ENCODE results near the gene AK1. TPM values are rescaled to one million over a fixed set of nuclear protein-coding genes. Genes with fewer than 3 reads are reported as not detected.

Gene AK1
- total and polyA plus RNA-seq, 2 of the 8 experiments (the other 6 are each of a cell fraction or from before 2014, with no cell fraction given): 37.9 to 39.2 TPM

- no peak overlapping the region for H2BK20ac ChIP-seq (ENCODE audit: low read length)
- H4K8ac ChIP-seq (ENCODE audit: extremely low read depth, insufficient read depth, low read length): no peak overlapping the region; the same call in 1 of the 2 replicates
- no peak overlapping the region for H3K14ac ChIP-seq (ENCODE audit: insufficient read length)
- no peak overlapping the region for H3K9ac ChIP-seq (replicated peaks in 1 of 4; ENCODE audit: extremely low read depth in 1 of 4, low read depth in 3 of 4, low read length in 3 of 4)
- no peak for TF ChIP-seq SIRT6 (IDR thresholded peaks at IDR 0.05; ENCODE audit: low read length)
- no peak for TF ChIP-seq EZH2 (IDR thresholded peaks at IDR 0.05; ENCODE audit: low read depth, low read length, severe bottlenecking)
- no peak for TF ChIP-seq CHD1 (IDR thresholded peaks at IDR 0.05; ENCODE audit: low read depth, low read length)
- H3K79me2 ChIP-seq (ENCODE audit: control insufficient read depth in 1 of 2, insufficient read depth in 2 of 2, low read length in 2 of 2): peaks cover 0 to 4% of the 10 kb centered on the region in 2 experiments; a peak in 1 of 4 replicates
- H3K36me3 ChIP-seq (ENCODE audit: control insufficient read depth in 2 of 4, insufficient read depth in 4 of 4, low read length in 3 of 4): peaks cover 23 to 41% (median 32%) of the 10 kb centered on the region in 4 experiments
- H2BK15ac ChIP-seq (ENCODE audit: low read length): no peak overlapping the region
- H2AK5ac ChIP-seq (ENCODE audit: low read depth, low read length): no peak overlapping the region
- H4K5ac ChIP-seq (ENCODE audit: insufficient read length, low read depth, low read length): no peak overlapping the region
- no peak for DNase-seq (ENCODE audit: low read depth in 1 of 2, low spot score in 2 of 2)
- peaks cover 5 to 13% of the 10 kb centered on the region in 2 experiments for H4K20me1 ChIP-seq (replicated peaks in 1 of 2; ENCODE audit: control insufficient read depth in 1 of 2, insufficient read depth in 2 of 2, low read length in 2 of 2)
- POLR2A ChIA-PET (ENCODE audit: partially characterized antibody): interaction anchor here (1.0 to 10.1 kb wide), 3 partner anchors 13 to 103 kb away, joined by 3 to 91 read pairs (median 3); no protein-coding TSS in a partner anchor
- peaks cover 12% of the 10 kb centered on the region for H3K79me1 ChIP-seq (ENCODE audit: low read depth, low read length)
- no peak overlapping the region for H3K4me2 ChIP-seq (ENCODE audit: insufficient read depth in 1 of 2, low read depth in 2 of 2, low read length in 2 of 2)
- H3K23me2 ChIP-seq (ENCODE audit: low read depth, low read length): peaks cover 5% of the 10 kb centered on the region; the same call in 1 of the 2 replicates
- CTCF ChIA-PET (ENCODE audit: partially characterized antibody): interaction anchor here (1.1 to 2.1 kb wide), 4 partner anchors 10 to 177 kb away, joined by 3 to 8 read pairs (median 4); no protein-coding TSS in a partner anchor
- H2AFZ ChIP-seq (ENCODE audit: low read length): no peak overlapping the region
- H3K9me3 ChIP-seq (ENCODE audit: insufficient read depth in 2 of 2, low read depth in 1 of 2, low read length in 1 of 2): no peaks in the 10 kb centered on the region
- H2BK12ac ChIP-seq (ENCODE audit: low read depth, low read length): no peak overlapping the region
- H2BK5ac ChIP-seq (ENCODE audit: low read depth, low read length): no peak overlapping the region
- no peak overlapping the region for H4K91ac ChIP-seq (replicated peaks; ENCODE audit: insufficient read length, low read length)
- H3K4ac ChIP-seq (replicated peaks; ENCODE audit: insufficient read length, low read depth, low read length): no peak overlapping the region
- no peak overlapping the region for H3K27ac ChIP-seq (ENCODE audit: low read depth, low read length)
- no peak for FAIRE-seq
- no peak overlapping the region for H3K56ac ChIP-seq (replicated peaks; ENCODE audit: insufficient read length, low read depth, low read length)
- no peak overlapping the region for H3K23ac ChIP-seq (ENCODE audit: insufficient read length)
- peaks cover 0 to 28% (median 16%) of the 10 kb centered on the region in 4 experiments; a peak in 6 of 7 replicates for H3K4me1 ChIP-seq (replicated peaks in 1 of 4; ENCODE audit: control insufficient read depth in 3 of 4, insufficient read depth in 4 of 4, low read length in 3 of 4)
- 85% methylated on average over 8 of the region's 8 CpGs; no CpG with 5 or more reads in 1 of the 2 experiments for WGBS, 2 experiments (ENCODE audit: extremely low coverage in 1 of 2, insufficient coverage in 1 of 2, insufficient read length in 1 of 2, insufficient replicate concordance in 2 of 2, low coverage in 1 of 2, low lambda C conversion rate in 2 of 2, missing lambda C conversion rate in 1 of 2)
- no peak overlapping the region for H2BK120ac ChIP-seq (replicated peaks; ENCODE audit: low read depth, low read length)
- H3K4me3 ChIP-seq (ENCODE audit: extremely low read depth in 1 of 4, insufficient read depth in 2 of 4, low read depth in 3 of 4, low read length in 4 of 4): no peak overlapping the region
- H3K27me3 ChIP-seq (replicated peaks in 1 of 4; ENCODE audit: control insufficient read depth in 3 of 4, extremely low read depth in 1 of 4, insufficient read depth in 3 of 4, low read length in 3 of 4): no peaks in the 10 kb centered on the region
- H3K18ac ChIP-seq (ENCODE audit: extremely low read depth, low read length): no peak overlapping the region
These were observed 18.3 kb upstream of the AK1 start for GRCh38 chr9:127895811-127896210.

Data from H1 (cell line).